Neuronal stem cell (in vitro differentiated cells): ENCODE measurements around the gene NKAPD1.
"Not testable (repeated sequence)": the region's sequence is repeated elsewhere in the genome, so short reads cannot be mapped to it uniquely, and the experiment has no call there.

Experiments used
- DNase-seq: peaks from one replicate; pipeline ENCODE4 v3.0.0-alpha.2; 2013; ENCODE audit warnings: low spot score
- H2AFZ ChIP-seq: one replicate; pipeline ENCODE4 v1.6.1; 2013; ENCODE audit warnings: mild to moderate bottlenecking, low read length, inconsistent platforms
- H2AK5ac ChIP-seq: 2 replicates; pipeline ENCODE4 v1.6.1; 2013; ENCODE audit warnings: low read depth, mild to moderate bottlenecking, inconsistent platforms, low read length, moderate library complexity, mixed read lengths
- H2BK120ac ChIP-seq: 2 replicates; pipeline ENCODE4 v1.6.1; 2013; ENCODE audit warnings: low read depth, mild to moderate bottlenecking, inconsistent platforms, low read length, moderate library complexity, mixed read lengths
- H2BK12ac ChIP-seq: one replicate; pipeline ENCODE4 v1.6.1; 2013; ENCODE audit warnings: low read length, inconsistent platforms
- H2BK15ac ChIP-seq: 2 replicates; pipeline ENCODE4 v1.6.1; 2013; ENCODE audit warnings: mild to moderate bottlenecking, low read length, inconsistent platforms, mixed read lengths
- H2BK5ac ChIP-seq: one replicate; pipeline ENCODE4 v1.6.1; 2013; ENCODE audit warnings: inconsistent platforms, mild to moderate bottlenecking, low read length, moderate library complexity
- H3K14ac ChIP-seq: one replicate; pipeline ENCODE4 v1.6.1; 2013; ENCODE audit warnings: low read length, inconsistent platforms
- H3K18ac ChIP-seq: 2 replicates; pipeline ENCODE4 v1.6.1; 2013; ENCODE audit warnings: low read length, inconsistent platforms
- H3K23ac ChIP-seq: 2 replicates; pipeline ENCODE4 v1.6.1; 2013; ENCODE audit warnings: low read depth, mild to moderate bottlenecking, mixed read lengths, low read length, inconsistent platforms; ENCODE audit not compliant: poor library complexity
- H3K27ac ChIP-seq: replicated peaks from 3 replicates; pipeline ENCODE4 v1.5.1; 2013; ENCODE audit warnings: low read length, inconsistent platforms
- H3K27me3 ChIP-seq, 3 experiments: 2 replicates each; pipeline ENCODE4 v1.6.1; 2013; ENCODE audit warnings: low read length in 3 of 3, mild to moderate bottlenecking in 2 of 3, inconsistent platforms in 1 of 3, low read depth in 1 of 3, mixed read lengths in 1 of 3, moderate library complexity in 1 of 3; ENCODE audit not compliant: control insufficient read depth in 3 of 3, insufficient read depth in 3 of 3
- H3K36me3 ChIP-seq, 2 donors: replicated peaks in 1 of 2; 2 replicates each; pipeline ENCODE4 v1.6.1; 2013; ENCODE audit warnings: low read length in 2 of 2; ENCODE audit not compliant: control insufficient read depth in 2 of 2, insufficient read depth in 2 of 2
- H3K4ac ChIP-seq: 2 replicates; pipeline ENCODE4 v1.6.1; 2013; ENCODE audit warnings: inconsistent platforms, mild to moderate bottlenecking, low read length, moderate library complexity
- H3K4me1 ChIP-seq, 2 donors: 1 replicate in 1 of 2; 2 replicates in 1 of 2; pipeline ENCODE4 v1.6.1; 2013; ENCODE audit warnings: low read length in 2 of 2, low read depth in 1 of 2; ENCODE audit not compliant: control insufficient read depth in 2 of 2, insufficient read depth in 1 of 2
- H3K4me2 ChIP-seq: one replicate; pipeline ENCODE4 v1.6.1; 2013; ENCODE audit warnings: mild to moderate bottlenecking, low read length, inconsistent platforms; ENCODE audit not compliant: insufficient read depth, poor library complexity, severe bottlenecking
- H3K4me3 ChIP-seq, 2 donors: 2 replicates each; pipeline ENCODE4 v1.5.1; 2013; ENCODE audit warnings: low read length in 2 of 2, mild to moderate bottlenecking in 2 of 2, inconsistent platforms in 1 of 2, moderate library complexity in 1 of 2
- H3K79me1 ChIP-seq: one replicate; pipeline ENCODE4 v1.6.1; 2013; ENCODE audit warnings: low read depth, mild to moderate bottlenecking, inconsistent platforms, low read length, moderate library complexity
- H3K9ac ChIP-seq: one replicate; pipeline ENCODE4 v1.6.1; 2013; ENCODE audit warnings: mild to moderate bottlenecking, low read depth, low read length, inconsistent platforms; ENCODE audit not compliant: poor library complexity
- H3K9me3 ChIP-seq, 2 donors: replicated peaks in 1 of 2; 2 replicates each; pipeline versions ENCODE3 to v1.6.1; 2013; ENCODE audit warnings: low read length in 2 of 2, mild to moderate bottlenecking in 2 of 2, inconsistent platforms in 1 of 2, low read depth in 1 of 2, mixed read lengths in 1 of 2, moderate library complexity in 1 of 2; ENCODE audit not compliant: control insufficient read depth in 2 of 2, insufficient read depth in 1 of 2
- H4K8ac ChIP-seq: one replicate; pipeline ENCODE4 v1.6.1; 2013; ENCODE audit warnings: low read depth, mild to moderate bottlenecking, inconsistent platforms, low read length, moderate library complexity
- H4K91ac ChIP-seq: one replicate; pipeline ENCODE4 v1.6.1; 2013; ENCODE audit warnings: low read length, low read depth, mild to moderate bottlenecking, inconsistent platforms; ENCODE audit not compliant: poor library complexity
- WGBS, 2 donors: extraction: QIAGEN DNeasy Blood & Tissue Kit; methylation state at CpG; one replicate each; pipeline ENCODE4 v1.1.7; 2013; ENCODE audit warnings: missing lambda C conversion rate in 2 of 2, mixed read lengths in 1 of 2; ENCODE audit not compliant: insufficient read length in 2 of 2, insufficient replicate concordance in 1 of 2; ENCODE audit errors: extremely low coverage in 2 of 2; 5-methylcytosine and 5-hydroxymethylcytosine counted together

NKAPD1 gene

DNA sequence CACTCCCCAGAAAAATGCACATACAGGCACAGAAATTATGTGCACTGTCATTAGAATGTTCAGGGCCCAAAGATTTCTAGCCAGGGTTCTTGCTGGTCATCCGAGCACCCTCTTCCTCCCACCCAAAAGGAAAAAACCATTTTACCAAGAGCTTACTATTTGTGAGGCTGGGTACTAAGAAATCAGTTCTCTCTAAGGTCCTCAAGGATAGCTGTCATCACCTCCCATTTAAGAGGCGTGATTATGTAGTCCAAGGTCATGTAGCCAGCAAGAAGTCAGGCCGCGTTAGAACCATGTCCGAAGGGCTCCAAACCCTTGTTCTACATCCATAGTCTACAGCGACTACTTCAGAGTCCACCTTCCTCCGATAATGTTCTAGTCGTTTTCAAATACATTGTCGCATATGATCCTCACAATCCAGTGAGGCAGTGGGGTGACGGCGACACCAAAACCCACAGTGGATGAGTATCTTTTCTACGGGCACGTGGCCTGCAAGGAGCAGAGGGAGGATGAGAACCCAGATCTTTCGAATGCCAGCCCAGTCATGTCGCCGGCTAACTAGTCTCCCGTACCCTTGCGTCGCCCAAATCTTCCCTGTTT lies 11.8 kb downstream of the NKAPD1 start:
- Histone ChIP-seq H2BK15ac (no peak overlapping the region), H2AFZ (peak overlapping the region; percentile 87), H4K91ac (peak overlapping the region; percentile 44), H3K4me3 (peak overlapping the region; percentile 87 to 91), H3K27me3 (no peaks in the 10 kb centered on the region), H3K4me1 (peaks cover 0 to 6% of the 10 kb centered on the region in 2 donors), H2BK120ac (no peak overlapping the region), H3K4me2 (peak overlapping the region; percentile 78), H3K18ac (peak overlapping the region; percentile 20), H3K27ac (no peak overlapping the region), H3K9me3 (no peaks in the 10 kb centered on the region), H2AK5ac (no peak overlapping the region), H3K9ac (peak overlapping the region; percentile 97), H3K23ac (peak overlapping the region; percentile 29), H3K4ac (no peak overlapping the region), H3K36me3 (peaks cover 14 to 75% of the 10 kb centered on the region in 2 donors), H2BK5ac (no peak overlapping the region), H3K79me1 (peaks cover 5% of the 10 kb centered on the region), H2BK12ac (no peak overlapping the region), H4K8ac (no peak overlapping the region), H3K14ac (no peak overlapping the region)
- no peak for DNase-seq
- WGBS, 2 donors = no CpG with 5 or more reads among the region's 19 CpGs

DNA sequence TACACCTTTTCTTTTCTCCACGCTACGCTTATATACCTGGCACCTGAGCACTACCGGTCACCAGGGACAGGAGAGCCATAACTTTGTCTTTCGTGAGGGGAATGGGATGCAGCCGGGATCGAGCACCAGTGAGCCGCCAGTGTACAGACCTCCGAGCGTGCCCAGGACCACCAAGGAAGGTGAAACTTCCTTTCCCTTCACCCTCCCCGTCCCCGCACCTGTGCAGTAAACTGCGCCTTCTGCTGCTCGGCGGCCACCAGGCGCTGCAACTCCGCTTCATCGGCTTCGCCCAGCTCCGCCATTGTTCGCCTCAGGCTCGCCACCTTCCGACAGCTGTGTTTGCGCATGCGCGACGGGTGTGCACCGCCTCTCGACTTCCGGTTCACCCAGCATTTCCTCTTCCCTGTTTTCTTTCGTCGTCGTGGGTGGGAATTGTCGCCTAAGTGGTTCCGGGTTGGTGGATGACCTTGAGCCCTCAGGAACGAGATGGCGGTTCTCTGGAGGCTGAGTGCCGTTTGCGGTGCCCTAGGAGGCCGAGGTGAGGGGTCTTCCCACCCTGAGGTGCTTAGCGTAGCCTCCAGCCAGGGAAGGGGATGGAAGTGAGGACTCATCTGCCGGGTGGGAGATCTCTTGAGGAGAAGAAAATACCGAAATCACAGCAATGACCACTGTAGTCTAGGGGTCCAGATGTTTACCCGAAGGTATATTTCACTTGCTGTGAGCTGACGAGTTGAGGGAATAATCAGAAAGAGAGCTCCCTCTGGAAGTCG lies 12.5 kb downstream of the NKAPD1 start, which contains the start of the genes SDHD and TIMM8B:
SDHD (plus strand) TSS at position 452 of the 770 bp plus-strand sequence; CDS start at position 487, 35 bp downstream.
TIMM8B (minus strand) TSS at position 335 of the 770 bp plus-strand sequence; CDS start at position 302, 33 bp downstream.
- no peak within 1 kb of the TSS for H2BK15ac ChIP-seq
- no peaks in the 10 kb centered on the region for H3K9me3 ChIP-seq
- no peak within 1 kb of the TSS for H4K8ac ChIP-seq
- no peaks in the 10 kb centered on the region for H3K27me3 ChIP-seq
- H3K79me1 ChIP-seq = peaks cover 5% of the 10 kb centered on the region
- no peak within 1 kb of the TSS for H3K4ac ChIP-seq
- no peak within 1 kb of the TSS for H3K14ac ChIP-seq
- H3K4me2 ChIP-seq = peak within 1 kb of the TSS; percentile 78
- peak within 1 kb of the TSS; percentile 37 for H3K18ac ChIP-seq
- H2AK5ac ChIP-seq = no peak within 1 kb of the TSS
- H2BK12ac ChIP-seq = no peak within 1 kb of the TSS
- H3K4me3 ChIP-seq = peak within 1 kb of the TSS; percentile 87 to 91
- peak; percentile 97 for DNase-seq
- H2BK120ac ChIP-seq = no peak within 1 kb of the TSS
- WGBS, 2 donors = no CpG with 5 or more reads among the region's 45 CpGs
- H2BK5ac ChIP-seq = no peak within 1 kb of the TSS
- peak within 1 kb of the TSS; percentile 44 for H4K91ac ChIP-seq
- peaks cover 18 to 80% of the 10 kb centered on the region in 2 donors for H3K36me3 ChIP-seq
- peak within 1 kb of the TSS; percentile 87 for H2AFZ ChIP-seq
- H3K9ac ChIP-seq = peak within 1 kb of the TSS; percentile 97
- peaks cover 0 to 6% of the 10 kb centered on the region in 2 donors for H3K4me1 ChIP-seq
- H3K23ac ChIP-seq = peak within 1 kb of the TSS; percentile 29
- no peak within 1 kb of the TSS for H3K27ac ChIP-seq

DNA sequence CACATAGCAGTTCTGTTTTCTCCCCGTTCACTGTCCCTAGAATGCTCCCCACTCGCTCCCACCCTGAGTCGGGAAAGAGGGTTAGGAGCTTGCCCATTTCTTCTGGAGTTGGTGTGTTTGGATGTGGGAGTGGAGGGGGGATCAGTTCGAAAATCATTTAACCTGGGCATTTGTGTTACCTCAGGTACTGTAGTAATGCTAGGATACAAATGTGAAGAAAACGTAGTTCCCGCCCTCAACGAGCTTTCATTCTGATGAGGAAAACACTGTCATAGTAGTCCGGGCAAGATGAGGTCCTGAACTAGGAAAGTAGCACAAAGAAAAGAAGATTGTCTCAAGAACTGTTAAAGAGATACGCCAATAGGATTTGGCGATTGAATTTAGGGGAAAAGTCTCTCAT lies 13.1 kb downstream of the NKAPD1 start:
- H3K14ac ChIP-seq = no peak overlapping the region
- H3K9ac ChIP-seq = no peak overlapping the region
- H3K18ac ChIP-seq = no peak overlapping the region
- H3K27me3 ChIP-seq = no peaks in the 10 kb centered on the region
- H3K23ac ChIP-seq = no peak overlapping the region
- no peak overlapping the region for H4K8ac ChIP-seq
- H3K27ac ChIP-seq = no peak overlapping the region
- no peak overlapping the region for H2BK5ac ChIP-seq
- no peak overlapping the region for H3K4ac ChIP-seq
- H3K79me1 ChIP-seq = peaks cover 5% of the 10 kb centered on the region
- peak overlapping the region; percentile 77 for H3K4me2 ChIP-seq
- H3K36me3 ChIP-seq = peaks cover 21 to 80% of the 10 kb centered on the region in 2 donors
- H3K4me3 ChIP-seq = peak overlapping the region; percentile 87 to 91
- no peak overlapping the region for H2AK5ac ChIP-seq
- H2AFZ ChIP-seq = peak overlapping the region; percentile 87
- H4K91ac ChIP-seq = no peak overlapping the region
- no peak overlapping the region for H2BK120ac ChIP-seq
- no peak overlapping the region for H2BK15ac ChIP-seq
- DNase-seq = no peak
- no peak overlapping the region for H2BK12ac ChIP-seq
- peaks cover 0 to 6% of the 10 kb centered on the region in 2 donors for H3K4me1 ChIP-seq
- WGBS, 2 donors = no CpG with 5 or more reads among the region's 10 CpGs
- no peaks in the 10 kb centered on the region for H3K9me3 ChIP-seq

DNA sequence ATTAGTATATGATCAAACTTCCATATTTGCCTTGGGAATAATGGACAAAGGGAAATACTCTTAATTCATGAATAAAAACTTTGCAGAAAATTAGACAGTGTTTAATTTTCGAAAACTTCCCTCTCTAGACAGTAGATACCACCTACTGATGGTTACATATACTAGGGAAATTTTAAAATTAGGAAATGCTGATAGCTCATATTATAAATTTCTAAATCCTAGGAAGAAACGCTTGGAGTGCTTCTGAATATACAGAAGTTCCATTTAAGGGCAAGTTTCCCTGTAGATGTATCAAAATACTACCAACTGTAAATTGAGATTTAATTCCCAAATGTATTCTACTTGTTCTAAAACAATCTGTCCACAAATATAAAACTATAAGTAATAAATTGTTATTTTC lies 21.2 kb downstream of the NKAPD1 start:
- H3K4me3 ChIP-seq, H3K9ac ChIP-seq, H2BK120ac ChIP-seq, H3K4me2 ChIP-seq, H3K23ac ChIP-seq, H3K79me1 ChIP-seq, H4K91ac ChIP-seq, H3K4ac ChIP-seq, H2BK5ac ChIP-seq, H3K14ac ChIP-seq, H2BK12ac ChIP-seq, H3K4me1 ChIP-seq, H3K18ac ChIP-seq, H3K9me3 ChIP-seq, H2AK5ac ChIP-seq, H4K8ac ChIP-seq, H2BK15ac ChIP-seq, DNase-seq, H3K27me3 ChIP-seq, H3K27ac ChIP-seq, H2AFZ ChIP-seq: not testable (repeated sequence)
- WGBS, 2 donors = no CpG with 5 or more reads among the region's 2 CpGs
- H3K36me3 ChIP-seq = peaks cover 12 to 65% of the 10 kb centered on the region in 2 donors
